ENCODE results near the gene ASPM.

Gene ASPM

GRCh38 chr1:197171531-197171930 lies 25.1 kb upstream of the ASPM start:
- DNase-seq = no peak
- no peaks in the 10 kb centered on the region for H3K4me1 ChIP-seq
- H3K9me3 ChIP-seq = no peaks in the 10 kb centered on the region
- H3K4me3 ChIP-seq = no peak overlapping the region
- intact Hi-C loops (cut with DNase I; ENCODE audit: low total_unique reads) = no loop called here
- H3K36me3 ChIP-seq = peaks cover 26 to 43% (median 41%) of the 10 kb centered on the region in 3 donors
- no peaks in the 10 kb centered on the region for H3K27me3 ChIP-seq
- TF ChIP-seq CTCF (IDR thresholded peaks at IDR 0.05) = no peak
- H3K27ac ChIP-seq = no peak overlapping the region

GRCh38 chr1:197170538-197170937 lies 24.1 kb upstream of the ASPM start:
- H3K36me3 ChIP-seq = peaks cover 27 to 36% (median 31%) of the 10 kb centered on the region in 3 donors
- no peak for TF ChIP-seq CTCF (IDR thresholded peaks at IDR 0.05)
- no peaks in the 10 kb centered on the region for H3K9me3 ChIP-seq
- H3K4me3 ChIP-seq = no peak overlapping the region
- H3K27me3 ChIP-seq = no peaks in the 10 kb centered on the region
- H3K27ac ChIP-seq = no peak overlapping the region
- no peak for DNase-seq
- intact Hi-C loops (cut with DNase I; ENCODE audit: low total_unique reads) = no loop called here
- no peaks in the 10 kb centered on the region for H3K4me1 ChIP-seq

- Histone ChIP-seq H3K27me3 (no peaks in the 10 kb centered on the region), H3K36me3 (peaks cover 0 to 19% (median 16%) of the 10 kb centered on the region in 3 donors), H3K27ac (no peak overlapping the region), H3K9me3 (no peaks in the 10 kb centered on the region), H3K4me1 (no peaks in the 10 kb centered on the region), H3K4me3 (no peak overlapping the region)
- DNase-seq = no peak
- intact Hi-C loops (cut with DNase I; ENCODE audit: low total_unique reads) = no loop called here
- TF ChIP-seq CTCF (IDR thresholded peaks at IDR 0.05) = no peak
These were observed 13.0 kb upstream of the ASPM start for GRCh38 chr1:197159461-197159860.

- DNase-seq = no peak
These were observed 10.2 kb upstream of the ASPM start for GRCh38 chr1:197156692-197157091.

GRCh38 chr1:197152662-197153061 lies 6.2 kb upstream of the ASPM start:
- no peak for TF ChIP-seq CTCF (IDR thresholded peaks at IDR 0.05)
- Histone ChIP-seq H3K4me3 (no peak overlapping the region), H3K36me3 (no peaks in the 10 kb centered on the region), H3K9me3 (no peaks in the 10 kb centered on the region), H3K27me3 (no peaks in the 10 kb centered on the region), H3K27ac (no peak overlapping the region), H3K4me1 (no peaks in the 10 kb centered on the region)
- DNase-seq = no peak
- intact Hi-C loops (cut with DNase I; ENCODE audit: low total_unique reads) = no loop called here

More at GRCh38 chr1:197156692-197157091, 10.2 kb upstream of the ASPM start:
- no peaks in the 10 kb centered on the region for H3K4me1 ChIP-seq
- no peak overlapping the region for H3K27ac ChIP-seq
- H3K36me3 ChIP-seq = peaks cover 0 to 16% (median 10%) of the 10 kb centered on the region in 3 donors
- intact Hi-C loops (cut with DNase I; ENCODE audit: low total_unique reads) = no loop called here
- no peak overlapping the region for H3K4me3 ChIP-seq
- no peak for TF ChIP-seq CTCF (IDR thresholded peaks at IDR 0.05)
- H3K9me3 ChIP-seq = no peaks in the 10 kb centered on the region
- H3K27me3 ChIP-seq = no peaks in the 10 kb centered on the region

- intact Hi-C loops (cut with DNase I; ENCODE audit: low total_unique reads) = no loop called here
These were observed 4.7 kb upstream of the ASPM start for GRCh38 chr1:197151185-197151584.

More at GRCh38 chr1:197151185-197151584, 4.7 kb upstream of the ASPM start:
- Histone ChIP-seq H3K4me3 (no peak overlapping the region), H3K36me3 (no peaks in the 10 kb centered on the region), H3K27me3 (no peaks in the 10 kb centered on the region), H3K27ac (no peak overlapping the region), H3K4me1 (peaks cover 0 to 2% (median under 1%) of the 10 kb centered on the region in 4 donors), H3K9me3 (no peaks in the 10 kb centered on the region)
- TF ChIP-seq CTCF (IDR thresholded peaks at IDR 0.05) = no peak
- no peak for DNase-seq

Data from tibial artery (tissue), 4 donors.